CD14-positive monocyte (primary cell): ENCODE results near the gene TUBB6. TPM values are rescaled to one million over a fixed set of nuclear protein-coding genes. Genes with fewer than 3 reads are reported as not detected.

Source experiments
- DNase-seq, 3 donors: peaks; one replicate each; pipeline ENCODE4 v3.0.0-alpha.2; 2011 to 2022
- H2AFZ ChIP-seq: 2 replicates; pipeline ENCODE4 v1.6.0; 2012; ENCODE audit warnings: mild to moderate bottlenecking, low read depth, low read length, inconsistent platforms; ENCODE audit not compliant: insufficient read depth, poor library complexity, severe bottlenecking
- H3K27ac ChIP-seq, 2 donors: 1 replicate in 1 of 2; 2 replicates in 1 of 2; pipeline ENCODE4 v1.5.1; 2012 to 2013; ENCODE audit warnings: low read length in 2 of 2, control low read depth in 1 of 2, inconsistent platforms in 1 of 2, low read depth in 1 of 2, mild to moderate bottlenecking in 1 of 2
- H3K27me3 ChIP-seq, 2 donors: one replicate each; pipeline versions ENCODE4 v1.6.0 to v1.6.1; 2011 to 2013; ENCODE audit warnings: low read length in 2 of 2; ENCODE audit not compliant: control insufficient read depth in 2 of 2, insufficient read depth in 2 of 2
- H3K36me3 ChIP-seq, 2 donors: replicated peaks in 1 of 2; 1 replicate in 1 of 2; 2 replicates in 1 of 2; pipeline versions ENCODE4 v1.5.1 to v1.6.1; 2012 to 2013; ENCODE audit warnings: low read length in 2 of 2, control low read depth in 1 of 2, inconsistent platforms in 1 of 2, mild to moderate bottlenecking in 1 of 2; ENCODE audit not compliant: insufficient read depth in 2 of 2, control insufficient read depth in 1 of 2
- H3K4me1 ChIP-seq, 2 donors: 1 replicate in 1 of 2; 2 replicates in 1 of 2; pipeline versions ENCODE4 v1.5.1 to v1.6.1; 2012 to 2013; ENCODE audit warnings: low read length in 2 of 2, control low read depth in 1 of 2, inconsistent platforms in 1 of 2, mild to moderate bottlenecking in 1 of 2, moderate library complexity in 1 of 2; ENCODE audit not compliant: insufficient read depth in 2 of 2, control insufficient read depth in 1 of 2
- H3K4me2 ChIP-seq: replicated peaks from 2 replicates; pipeline ENCODE3; 2012; ENCODE audit warnings: low read length, moderate library complexity, mild to moderate bottlenecking; ENCODE audit not compliant: poor library complexity, severe bottlenecking; ENCODE audit errors: extremely low read depth
- H3K4me3 ChIP-seq, 3 experiments: fragments of 200-600 bp in 1 of 3; sonication (generic) in 1 of 3; replicated peaks in 1 of 3; 1 replicate in 2 of 3; 2 replicates in 1 of 3; pipeline ENCODE4 v1.5.1; 2011 to 2013; ENCODE audit warnings: low read length in 3 of 3, mild to moderate bottlenecking in 3 of 3, control low read depth in 2 of 3, low read depth in 2 of 3, inconsistent platforms in 1 of 3, moderate library complexity in 1 of 3
- H3K79me2 ChIP-seq: 2 replicates; pipeline ENCODE4 v1.6.0; 2012; ENCODE audit warnings: mild to moderate bottlenecking, control low read depth, inconsistent platforms, low read length, moderate library complexity; ENCODE audit not compliant: insufficient read depth
- H3K9ac ChIP-seq: 2 replicates; pipeline ENCODE4 v1.6.0; 2017; ENCODE audit warnings: low read length, mild to moderate bottlenecking; ENCODE audit not compliant: insufficient read depth, poor library complexity, severe bottlenecking
- H3K9me3 ChIP-seq, 2 donors: replicated peaks in 1 of 2; 1 replicate in 1 of 2; 2 replicates in 1 of 2; pipeline versions ENCODE4 v1.5.1 to v1.6.1; 2012 to 2013; ENCODE audit warnings: low read length in 2 of 2, control low read depth in 1 of 2; ENCODE audit not compliant: control insufficient read depth in 1 of 2, insufficient read depth in 1 of 2
- H4K20me1 ChIP-seq: 2 replicates; pipeline ENCODE4 v1.6.0; 2012; ENCODE audit warnings: mild to moderate bottlenecking, low read length, control low read depth, moderate library complexity; ENCODE audit not compliant: insufficient read depth
- H3K27ac Mint-ChIP-seq, 7 donors: one replicate each; pipeline ENCODE4 v1.8.0; 2020; ENCODE audit warnings: mild to moderate bottlenecking in 7 of 7, mixed read lengths in 7 of 7, moderate library complexity in 6 of 7, inconsistent platforms in 2 of 7
- H3K27me3 Mint-ChIP-seq, 3 donors: one replicate each; pipeline ENCODE4 v1.8.0; 2021 to 2022; ENCODE audit warnings: low read depth in 3 of 3, mild to moderate bottlenecking in 3 of 3, mixed read lengths in 3 of 3, moderate library complexity in 3 of 3, inconsistent platforms in 1 of 3
- H3K36me3 Mint-ChIP-seq, 2 donors: one replicate each; pipeline ENCODE4 v1.8.0; 2020; ENCODE audit warnings: mixed read lengths in 2 of 2, inconsistent platforms in 1 of 2, mild to moderate bottlenecking in 1 of 2
- H3K4me1 Mint-ChIP-seq: one replicate; pipeline ENCODE4 v1.8.0; 2020; ENCODE audit warnings: mild to moderate bottlenecking, mixed read lengths
- H3K4me3 Mint-ChIP-seq, 2 donors: one replicate each; pipeline ENCODE4 v1.8.0; 2020; ENCODE audit warnings: mild to moderate bottlenecking in 2 of 2, mixed read lengths in 2 of 2, moderate library complexity in 1 of 2
- H3K9me3 Mint-ChIP-seq, 7 donors: one replicate each; pipeline ENCODE4 v1.8.0; 2020 to 2022; ENCODE audit warnings: mixed read lengths in 7 of 7, mild to moderate bottlenecking in 6 of 7, moderate library complexity in 6 of 7, inconsistent platforms in 2 of 7
- WGBS: methylation state at CpG from one replicate; pipeline ENCODE4 v1.1.5; 2013; ENCODE audit warnings: missing lambda C conversion rate; ENCODE audit not compliant: insufficient coverage; 5-methylcytosine and 5-hydroxymethylcytosine counted together
- intact Hi-C, 2 donors: fragments of 100-400 bp; cut with micrococcal nuclease; formaldehyde crosslinking; loops; one replicate each; pipeline versions ENCODE4 v1.15.0 to v1.15.1; 2023
- polyA plus RNA-seq, 3 donors: library from polyadenylated mRNA; depleted of rRNA in 1 of 3; unstranded in 2 of 3; stranded (reverse) in 1 of 3; fragments of 300-500 nt in 2 of 3; fragments of >200 nt in 1 of 3; fragmentation: Illumina TruSeq in 2 of 3; gene quantifications; 1 replicate in 2 of 3; 2 replicates in 1 of 3; pipeline ENCODE4 v1.2.3, GENCODE V29; 2012 to 2021
- TF ChIP-seq, protein P1 (sequence below): fragments of 200-600 bp; IDR thresholded peaks from one replicate; pipeline ENCODE4 v1.8.0; 2022; ENCODE audit warnings: antibody characterized with exemption, mild to moderate bottlenecking

TUBB6 gene
- polyA plus RNA-seq, 3 donors = 15.8 to 34.9 (median 27.6) TPM

DNA sequence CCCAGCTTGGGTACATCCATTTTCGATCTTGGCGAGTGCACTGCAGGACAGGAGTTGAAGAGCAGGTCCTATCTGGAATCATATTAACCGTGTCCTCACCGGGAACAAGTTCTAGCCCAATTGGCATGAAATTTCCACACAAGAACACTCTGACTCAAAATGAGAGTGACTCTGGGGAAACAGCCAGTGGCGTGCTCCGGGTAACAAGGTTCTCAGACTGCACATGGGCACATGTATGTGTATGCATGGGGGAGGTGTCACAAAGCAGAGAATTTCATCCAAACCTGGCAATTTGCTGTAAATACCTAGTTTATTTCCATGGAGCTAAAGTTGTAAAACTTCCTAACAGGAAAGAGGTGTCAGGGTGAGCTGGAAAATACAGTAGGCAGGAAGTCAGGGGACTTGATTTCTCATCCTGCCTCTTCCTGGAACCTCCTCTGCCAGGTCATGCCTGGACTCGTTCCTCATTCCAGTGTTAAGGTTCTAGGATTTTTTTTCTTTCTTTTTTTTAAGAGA is 1.7 kb downstream of the TUBB6 start:
- peak in 1 of 3 donors; percentile 16 for DNase-seq
- Histone ChIP-seq H3K4me1 (peaks cover 23 to 34% of the 10 kb centered on the region in 2 donors), H3K27me3 (peaks cover 0 to 33% of the 10 kb centered on the region in 2 donors), H3K36me3 (peaks cover 0 to 28% of the 10 kb centered on the region in 2 donors), H3K27ac (no peak overlapping the region), H4K20me1 (no peaks in the 10 kb centered on the region), H3K4me3 (peak overlapping the region in 1 of 3 experiments; percentile 80), H3K9ac (no peak overlapping the region), H3K4me2 (peak overlapping the region; percentile 89), H2AFZ (no peak overlapping the region), H3K79me2 (peaks cover 9% of the 10 kb centered on the region), H3K9me3 (peaks cover 8 to 9% of the 10 kb centered on the region in 2 donors)
- WGBS = 72% methylated on average over 3 of the region's 7 CpGs
- Mint-ChIP-seq H3K9me3 (peaks cover 0 to 21% (median 10%) of the 10 kb centered on the region in 7 donors), H3K27ac (peak overlapping the region in 1 of 7 donors; percentile 30), H3K27me3 (peaks cover 17 to 43% (median 34%) of the 10 kb centered on the region in 3 donors), H3K4me1 (peaks cover 26% of the 10 kb centered on the region), H3K36me3 (peaks cover 17 to 35% of the 10 kb centered on the region in 2 donors), H3K4me3 (peak overlapping the region; percentile 71 to 82)
- TF ChIP-seq, protein P1, sequence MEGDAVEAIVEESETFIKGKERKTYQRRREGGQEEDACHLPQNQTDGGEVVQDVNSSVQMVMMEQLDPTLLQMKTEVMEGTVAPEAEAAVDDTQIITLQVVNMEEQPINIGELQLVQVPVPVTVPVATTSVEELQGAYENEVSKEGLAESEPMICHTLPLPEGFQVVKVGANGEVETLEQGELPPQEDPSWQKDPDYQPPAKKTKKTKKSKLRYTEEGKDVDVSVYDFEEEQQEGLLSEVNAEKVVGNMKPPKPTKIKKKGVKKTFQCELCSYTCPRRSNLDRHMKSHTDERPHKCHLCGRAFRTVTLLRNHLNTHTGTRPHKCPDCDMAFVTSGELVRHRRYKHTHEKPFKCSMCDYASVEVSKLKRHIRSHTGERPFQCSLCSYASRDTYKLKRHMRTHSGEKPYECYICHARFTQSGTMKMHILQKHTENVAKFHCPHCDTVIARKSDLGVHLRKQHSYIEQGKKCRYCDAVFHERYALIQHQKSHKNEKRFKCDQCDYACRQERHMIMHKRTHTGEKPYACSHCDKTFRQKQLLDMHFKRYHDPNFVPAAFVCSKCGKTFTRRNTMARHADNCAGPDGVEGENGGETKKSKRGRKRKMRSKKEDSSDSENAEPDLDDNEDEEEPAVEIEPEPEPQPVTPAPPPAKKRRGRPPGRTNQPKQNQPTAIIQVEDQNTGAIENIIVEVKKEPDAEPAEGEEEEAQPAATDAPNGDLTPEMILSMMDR = no peak
- intact Hi-C loops = loop anchor here (5.0 to 10.0 kb wide), 2 partner anchors 65 to 68 kb away; partner anchors contain the start of gene AFG3L2 (in 2 of the 2)

DNA sequence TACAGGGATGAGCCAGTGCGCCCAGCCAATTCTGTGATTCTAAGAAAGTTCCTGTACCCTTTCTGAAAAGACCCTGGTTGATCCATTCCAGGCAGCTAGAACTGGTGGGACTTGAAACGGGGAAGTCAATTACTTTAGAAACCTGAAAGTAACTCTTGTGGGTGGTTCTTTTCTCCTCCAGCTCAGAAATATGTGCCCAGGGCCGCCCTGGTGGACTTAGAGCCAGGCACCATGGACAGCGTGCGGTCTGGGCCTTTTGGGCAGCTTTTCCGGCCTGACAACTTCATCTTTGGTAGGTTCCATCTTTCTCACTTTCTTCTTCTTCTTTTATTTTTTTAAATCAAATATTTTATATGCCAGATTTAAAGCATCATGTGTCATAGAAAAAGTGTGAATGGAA is 2.7 kb downstream of the TUBB6 start:
- H3K4me1 Mint-ChIP-seq = peaks cover 26% of the 10 kb centered on the region
- peaks cover 0 to 21% (median 10%) of the 10 kb centered on the region in 7 donors for H3K9me3 Mint-ChIP-seq
- no peak overlapping the region for H3K4me3 ChIP-seq
- H2AFZ ChIP-seq = no peak overlapping the region
- H3K27me3 ChIP-seq = peaks cover 0 to 29% of the 10 kb centered on the region in 2 donors
- H3K36me3 ChIP-seq = peaks cover 3 to 33% of the 10 kb centered on the region in 2 donors
- no peak for DNase-seq
- peaks cover 23 to 34% of the 10 kb centered on the region in 2 donors for H3K4me1 ChIP-seq
- WGBS = no CpG with 5 or more reads among the region's 6 CpGs
- no peak overlapping the region for H3K27ac ChIP-seq
- peaks cover 9% of the 10 kb centered on the region for H3K79me2 ChIP-seq
- peaks cover 8 to 9% of the 10 kb centered on the region in 2 donors for H3K9me3 ChIP-seq
- H3K4me2 ChIP-seq = no peak overlapping the region
- peaks cover 14 to 33% (median 29%) of the 10 kb centered on the region in 3 donors for H3K27me3 Mint-ChIP-seq
- H3K4me3 Mint-ChIP-seq = no peak overlapping the region
- TF ChIP-seq, protein P1 = no peak
- no peak overlapping the region for H3K9ac ChIP-seq
- H3K27ac Mint-ChIP-seq = no peak overlapping the region
- H4K20me1 ChIP-seq = no peaks in the 10 kb centered on the region
- H3K36me3 Mint-ChIP-seq = peaks cover 21 to 36% of the 10 kb centered on the region in 2 donors
- intact Hi-C loops = no loop called here
